ENCODE results near the gene SLC45A2.

- TF ChIP-seq CTCF (IDR thresholded peaks at IDR 0.05; ENCODE audit: low read depth, low read length, poor library complexity, severe bottlenecking) (no peak), EZH2phosphoT487 (IDR thresholded peaks at IDR 0.05; ENCODE audit: borderline replicate concordance, low read length) (no peak)
Measured at GRCh38 chr5:33905381-33905780, 79.1 kb downstream of the SLC45A2 start.

Measured in DOHH2 (cell line).